ENCODE measurements around the gene TMA7.

DNA sequence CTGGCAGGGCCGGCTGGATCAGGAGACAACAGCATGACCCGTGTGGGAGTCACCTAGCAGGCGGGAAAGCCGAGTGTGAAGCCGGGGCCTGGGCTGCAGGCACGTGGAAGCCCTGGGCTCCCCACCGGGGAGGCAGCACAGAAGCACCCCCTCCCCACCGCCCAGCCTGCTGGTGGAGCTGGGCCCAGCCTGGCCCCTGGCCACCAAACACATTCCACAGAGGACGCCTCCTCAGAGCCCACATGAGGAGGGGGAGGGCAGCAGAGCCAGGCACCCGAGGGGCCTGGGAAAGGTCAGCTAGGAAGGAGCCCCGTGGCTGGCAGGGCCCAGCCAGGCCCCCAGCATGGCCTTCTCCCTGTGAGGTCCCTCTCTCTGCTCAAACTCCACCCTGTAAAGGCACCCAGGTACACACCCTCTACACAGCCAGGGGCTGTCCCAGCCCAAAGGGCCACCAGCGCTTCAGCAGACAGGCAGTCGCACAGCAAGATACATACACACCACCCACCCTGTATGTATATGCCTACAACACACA is 14.7 kb upstream of the TMA7 start:
- TF ChIP-seq NKX3-1 (CRISPR knock-in tag; IDR thresholded peaks at IDR 0.05) (no peak), EZH2 (conservative IDR thresholded peaks at IDR 0.05; ENCODE audit: low read depth, low read length) (no peak), TCF7 (IDR thresholded peaks at IDR 0.05; ENCODE audit: low read depth) (no peak), KDM2A (CRISPR knock-in tag; IDR thresholded peaks at IDR 0.05; ENCODE audit: borderline replicate concordance, low read depth) (no peak), ZNF205 (CRISPR knock-in tag; IDR thresholded peaks at IDR 0.05) (no peak), ZNF232 (CRISPR knock-in tag; IDR thresholded peaks at IDR 0.05; ENCODE audit: borderline replicate concordance) (no peak), ZNF124 (CRISPR knock-in tag; IDR thresholded peaks at IDR 0.05) (no peak), GABPA (IDR thresholded peaks at IDR 0.05; ENCODE audit: low read depth, low read length) (no peak), GABPA (CRISPR knock-in tag; IDR thresholded peaks at IDR 0.05; ENCODE audit: low read depth) (no peak)
- TF ChIP-seq, protein P1, sequence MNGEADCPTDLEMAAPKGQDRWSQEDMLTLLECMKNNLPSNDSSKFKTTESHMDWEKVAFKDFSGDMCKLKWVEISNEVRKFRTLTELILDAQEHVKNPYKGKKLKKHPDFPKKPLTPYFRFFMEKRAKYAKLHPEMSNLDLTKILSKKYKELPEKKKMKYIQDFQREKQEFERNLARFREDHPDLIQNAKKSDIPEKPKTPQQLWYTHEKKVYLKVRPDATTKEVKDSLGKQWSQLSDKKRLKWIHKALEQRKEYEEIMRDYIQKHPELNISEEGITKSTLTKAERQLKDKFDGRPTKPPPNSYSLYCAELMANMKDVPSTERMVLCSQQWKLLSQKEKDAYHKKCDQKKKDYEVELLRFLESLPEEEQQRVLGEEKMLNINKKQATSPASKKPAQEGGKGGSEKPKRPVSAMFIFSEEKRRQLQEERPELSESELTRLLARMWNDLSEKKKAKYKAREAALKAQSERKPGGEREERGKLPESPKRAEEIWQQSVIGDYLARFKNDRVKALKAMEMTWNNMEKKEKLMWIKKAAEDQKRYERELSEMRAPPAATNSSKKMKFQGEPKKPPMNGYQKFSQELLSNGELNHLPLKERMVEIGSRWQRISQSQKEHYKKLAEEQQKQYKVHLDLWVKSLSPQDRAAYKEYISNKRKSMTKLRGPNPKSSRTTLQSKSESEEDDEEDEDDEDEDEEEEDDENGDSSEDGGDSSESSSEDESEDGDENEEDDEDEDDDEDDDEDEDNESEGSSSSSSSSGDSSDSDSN (CRISPR knock-in tag; IDR thresholded peaks at IDR 0.05): no peak; the same call in 1 of the 2 replicates
- TF ChIP-seq, protein P2, sequence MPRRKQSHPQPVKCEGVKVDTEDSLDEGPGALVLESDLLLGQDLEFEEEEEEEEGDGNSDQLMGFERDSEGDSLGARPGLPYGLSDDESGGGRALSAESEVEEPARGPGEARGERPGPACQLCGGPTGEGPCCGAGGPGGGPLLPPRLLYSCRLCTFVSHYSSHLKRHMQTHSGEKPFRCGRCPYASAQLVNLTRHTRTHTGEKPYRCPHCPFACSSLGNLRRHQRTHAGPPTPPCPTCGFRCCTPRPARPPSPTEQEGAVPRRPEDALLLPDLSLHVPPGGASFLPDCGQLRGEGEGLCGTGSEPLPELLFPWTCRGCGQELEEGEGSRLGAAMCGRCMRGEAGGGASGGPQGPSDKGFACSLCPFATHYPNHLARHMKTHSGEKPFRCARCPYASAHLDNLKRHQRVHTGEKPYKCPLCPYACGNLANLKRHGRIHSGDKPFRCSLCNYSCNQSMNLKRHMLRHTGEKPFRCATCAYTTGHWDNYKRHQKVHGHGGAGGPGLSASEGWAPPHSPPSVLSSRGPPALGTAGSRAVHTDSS (CRISPR knock-in tag; conservative IDR thresholded peaks at IDR 0.05): no peak
- TF ChIP-seq, protein P3, sequence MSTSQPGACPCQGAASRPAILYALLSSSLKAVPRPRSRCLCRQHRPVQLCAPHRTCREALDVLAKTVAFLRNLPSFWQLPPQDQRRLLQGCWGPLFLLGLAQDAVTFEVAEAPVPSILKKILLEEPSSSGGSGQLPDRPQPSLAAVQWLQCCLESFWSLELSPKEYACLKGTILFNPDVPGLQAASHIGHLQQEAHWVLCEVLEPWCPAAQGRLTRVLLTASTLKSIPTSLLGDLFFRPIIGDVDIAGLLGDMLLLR (CRISPR knock-in tag; IDR thresholded peaks at IDR 0.05): no peak
